Peyer's patch (tissue), 4 donors: Measurements from ENCODE around the gene TRIM9. TPM values are rescaled to one million over a fixed set of nuclear protein-coding genes. Genes with fewer than 3 reads are reported as not detected.

Source experiments
- DNase-seq, 3 donors: peaks; one replicate each; pipeline ENCODE4 v3.0.0-alpha.2; 2017 to 2019
- H3K27ac ChIP-seq, 4 donors: fragments of 200-600 bp; sonication (generic); one replicate each; pipeline ENCODE4 v1.5.1; 2016 to 2019
- H3K27me3 ChIP-seq, 2 donors: fragments of 200-600 bp; sonication (generic); one replicate each; pipeline ENCODE4 v1.5.1; 2019
- H3K36me3 ChIP-seq, 3 donors: fragments of 200-600 bp; sonication (generic); one replicate each; pipeline ENCODE4 v1.5.1; 2016 to 2019
- H3K4me1 ChIP-seq, 4 donors: fragments of 200-600 bp; sonication (generic); one replicate each; pipeline ENCODE4 v1.5.1; 2016 to 2019
- H3K4me3 ChIP-seq, 4 donors: fragments of 200-600 bp; sonication (generic); 1 replicate in 3 of 4; 2 replicates in 1 of 4; pipeline ENCODE4 v1.5.1; 2016 to 2019; ENCODE audit warnings: mild to moderate bottlenecking in 1 of 4
- H3K9me3 ChIP-seq, 4 donors: fragments of 200-600 bp; sonication (generic); one replicate each; pipeline ENCODE4 v1.5.1; 2016 to 2019; ENCODE audit warnings: mild to moderate bottlenecking in 1 of 4
- CTCF ChIP-seq, 6 experiments: fragments of 450-650 bp in 4 of 6; fragments of 200-600 bp in 2 of 6; sonication (generic) in 1 of 6; IDR thresholded peaks; one replicate each; pipeline ENCODE4 v1.5.1; 2017 to 2019; ENCODE audit warnings: antibody characterized with exemption in 6 of 6, mild to moderate bottlenecking in 3 of 6, moderate library complexity in 1 of 6
- POLR2A ChIP-seq, 2 donors: fragments of 450-650 bp; IDR thresholded peaks; one replicate each; pipeline ENCODE4 v1.5.1; 2017; ENCODE audit warnings: antibody characterized with exemption in 2 of 2, mild to moderate bottlenecking in 2 of 2, moderate library complexity in 2 of 2
- total RNA-seq, 4 donors: library from RNA; depleted of rRNA; stranded (reverse); fragments of >200 nt; gene quantifications; one replicate each; pipeline ENCODE4 v1.1.0, GENCODE V29; 2016

The TRIM9 gene
- total RNA-seq, 4 donors from 2014 or later, result 0.35 to 5.0 (median 2.2) TPM

- Histone ChIP-seq H3K4me1 (peaks cover 0 to 10% (median 4%) of the 10 kb centered on the region in 4 donors), H3K36me3 (no peaks in the 10 kb centered on the region), H3K27ac (no peak overlapping the region), H3K4me3 (no peak overlapping the region), H3K27me3 (peaks cover 0 to 14% of the 10 kb centered on the region in 2 donors), H3K9me3 (no peaks in the 10 kb centered on the region)
- TF ChIP-seq CTCF (IDR thresholded peaks at IDR 0.05) (no peak), POLR2A (IDR thresholded peaks at IDR 0.05) (no peak)
- no peak for DNase-seq
Measured at GRCh38 chr14:51089278-51089677, 5.6 kb downstream of the TRIM9 start.

DNA sequence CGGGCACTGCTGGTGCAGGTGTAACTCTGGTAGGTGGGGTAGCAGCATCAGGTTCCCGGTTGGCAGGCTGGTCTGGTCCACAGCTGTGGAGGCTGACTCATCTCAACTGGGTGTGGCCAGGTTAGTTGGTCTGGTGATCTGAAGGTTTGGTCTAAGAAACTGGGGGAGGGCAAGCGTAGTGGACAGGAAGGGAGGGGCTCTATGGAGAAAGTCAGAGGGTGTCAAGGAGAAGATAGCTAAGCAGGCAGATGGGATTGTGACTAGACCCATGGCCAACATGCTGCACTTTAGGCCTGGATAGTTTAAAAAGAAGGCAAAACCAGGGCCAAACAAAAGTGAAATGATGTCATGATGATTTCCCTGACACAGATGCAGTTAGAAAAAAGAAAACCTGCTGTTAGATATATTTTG is 7.9 kb downstream of the TRIM9 start:
- no peaks in the 10 kb centered on the region for H3K36me3 ChIP-seq
- H3K4me3 ChIP-seq, result no peak overlapping the region
- no peaks in the 10 kb centered on the region for H3K9me3 ChIP-seq
- no peaks in the 10 kb centered on the region for H3K4me1 ChIP-seq
- H3K27ac ChIP-seq, result no peak overlapping the region
- TF ChIP-seq POLR2A (IDR thresholded peaks at IDR 0.05), result no peak
- TF ChIP-seq CTCF (IDR thresholded peaks at IDR 0.05), result no peak
- no peaks in the 10 kb centered on the region for H3K27me3 ChIP-seq
- peak in 1 of 3 donors; percentile 59 for DNase-seq

GRCh38 chr14:51086044-51086443 is 8.9 kb downstream of the TRIM9 start:
- no peak for DNase-seq
- H3K36me3 ChIP-seq, result no peaks in the 10 kb centered on the region
- no peaks in the 10 kb centered on the region for H3K9me3 ChIP-seq
- H3K27ac ChIP-seq, result no peak overlapping the region
- H3K4me1 ChIP-seq, result no peaks in the 10 kb centered on the region
- H3K27me3 ChIP-seq, result no peaks in the 10 kb centered on the region
- TF ChIP-seq POLR2A (IDR thresholded peaks at IDR 0.05) (no peak), CTCF (IDR thresholded peaks at IDR 0.05) (no peak)
- no peak overlapping the region for H3K4me3 ChIP-seq

GRCh38 chr14:51084962-51085361 is 9.9 kb downstream of the TRIM9 start:
- H3K36me3 ChIP-seq, result no peaks in the 10 kb centered on the region
- TF ChIP-seq CTCF (IDR thresholded peaks at IDR 0.05), result no peak
- no peak for TF ChIP-seq POLR2A (IDR thresholded peaks at IDR 0.05)
- H3K9me3 ChIP-seq, result no peaks in the 10 kb centered on the region
- no peaks in the 10 kb centered on the region for H3K27me3 ChIP-seq
- DNase-seq, result no peak
- no peak overlapping the region for H3K4me3 ChIP-seq
- H3K4me1 ChIP-seq, result no peaks in the 10 kb centered on the region
- H3K27ac ChIP-seq, result no peak overlapping the region

GRCh38 chr14:51084507-51084906 is 10.4 kb downstream of the TRIM9 start:
- Histone ChIP-seq H3K27me3 (no peaks in the 10 kb centered on the region), H3K9me3 (no peaks in the 10 kb centered on the region), H3K36me3 (no peaks in the 10 kb centered on the region), H3K4me1 (no peaks in the 10 kb centered on the region), H3K4me3 (no peak overlapping the region), H3K27ac (no peak overlapping the region)
- no peak for TF ChIP-seq CTCF (IDR thresholded peaks at IDR 0.05)
- no peak for TF ChIP-seq POLR2A (IDR thresholded peaks at IDR 0.05)
- DNase-seq, result no peak

DNA sequence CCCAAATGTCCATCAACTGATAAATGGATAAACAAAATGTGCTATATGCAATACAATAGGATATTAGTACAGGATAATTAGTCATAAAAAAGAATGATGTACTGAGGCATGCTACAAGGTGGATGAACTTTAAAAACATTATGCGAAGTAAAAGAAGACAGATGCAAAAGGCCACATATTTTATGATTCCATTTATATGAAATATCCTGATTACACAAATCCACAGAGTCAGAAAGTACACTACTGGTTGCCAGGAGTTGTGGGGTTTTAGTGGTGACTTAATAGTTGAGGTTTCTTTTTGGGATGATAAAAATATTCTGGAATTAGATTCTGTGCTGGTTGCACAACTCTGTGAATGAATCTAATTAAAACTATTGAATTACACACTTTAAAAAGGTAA is 12.6 kb downstream of the TRIM9 start:
- Histone ChIP-seq H3K4me3 (no peak overlapping the region), H3K4me1 (no peaks in the 10 kb centered on the region), H3K27me3 (no peaks in the 10 kb centered on the region), H3K27ac (no peak overlapping the region), H3K36me3 (no peaks in the 10 kb centered on the region), H3K9me3 (no peaks in the 10 kb centered on the region)
- TF ChIP-seq CTCF (IDR thresholded peaks at IDR 0.05), result no peak
- DNase-seq, result no peak
